H1 (cell line): ENCODE measurements around the gene ADCY2.
A peak's percentile ranks its signal among the peaks of the same experiment; 100 is the strongest.

Experiments
- CHD2 ChIP-seq: IDR thresholded peaks from 2 replicates; pipeline ENCODE4 v1.6.1; 2012; ENCODE audit warnings: low read length, improper control_type of control experiment
- CTCF ChIP-seq, 3 experiments: IDR thresholded peaks; 1 replicate in 2 of 3; 2 replicates in 1 of 3; pipeline versions ENCODE4 v1.5.1 to v1.6.1; 2011; ENCODE audit warnings: low read length in 3 of 3, mild to moderate bottlenecking in 3 of 3, inconsistent platforms in 2 of 3, low read depth in 1 of 3, moderate library complexity in 1 of 3; ENCODE audit not compliant: insufficient read depth in 1 of 3; ENCODE audit errors: control extremely low read depth in 1 of 3
- EZH2 ChIP-seq: fragments of 200-600 bp; sonication (generic); IDR thresholded peaks from 2 replicates; pipeline ENCODE4 v1.7.1; 2012; ENCODE audit warnings: low read depth, mild to moderate bottlenecking, moderate library complexity, low read length, inconsistent platforms; ENCODE audit not compliant: severe bottlenecking
- JUN ChIP-seq: IDR thresholded peaks from 2 replicates; pipeline ENCODE4 v1.6.1; 2011; ENCODE audit warnings: low read depth, mild to moderate bottlenecking, improper control_type of control experiment, low read length
- POLR2AphosphoS5 ChIP-seq: IDR thresholded peaks from 2 replicates; pipeline ENCODE4 v1.6.1; 2011; ENCODE audit warnings: low read depth, low read length
- SP2 ChIP-seq: IDR thresholded peaks from 2 replicates; pipeline ENCODE4 v1.6.1; 2012; ENCODE audit warnings: mild to moderate bottlenecking, low read length, inconsistent platforms
- YY1 ChIP-seq: IDR thresholded peaks from 2 replicates; pipeline ENCODE4 v1.6.1; 2011; ENCODE audit warnings: low read depth, mild to moderate bottlenecking, low read length

GRCh38 chr5:7410936-7411511, 15.1 kb downstream of the ADCY2 start:
- TF ChIP-seq CHD2 (no peak), EZH2 (no peak), CTCF (IDR thresholded peaks at IDR 0.05; ENCODE audit: control extremely low read depth in 1 of 3, insufficient read depth in 1 of 3, low read depth in 1 of 3, low read length in 3 of 3) (no peak), SP2 (no peak), POLR2AphosphoS5 (peak; percentile 59; the same call in 1 of the 2 replicates), JUN (no peak), YY1 (no peak)
